GM21576 (cell line): ENCODE results near the gene SYNE1.

Source experiments
- ATAC-seq: cut with Tn5 transposase; IDR thresholded peaks from one replicate; pipeline ENCODE4 v1.9.1; 2021; ENCODE audit warnings: mild to moderate bottlenecking, moderate library complexity; ENCODE audit not compliant: unreplicated experiment

SYNE1 gene

DNA sequence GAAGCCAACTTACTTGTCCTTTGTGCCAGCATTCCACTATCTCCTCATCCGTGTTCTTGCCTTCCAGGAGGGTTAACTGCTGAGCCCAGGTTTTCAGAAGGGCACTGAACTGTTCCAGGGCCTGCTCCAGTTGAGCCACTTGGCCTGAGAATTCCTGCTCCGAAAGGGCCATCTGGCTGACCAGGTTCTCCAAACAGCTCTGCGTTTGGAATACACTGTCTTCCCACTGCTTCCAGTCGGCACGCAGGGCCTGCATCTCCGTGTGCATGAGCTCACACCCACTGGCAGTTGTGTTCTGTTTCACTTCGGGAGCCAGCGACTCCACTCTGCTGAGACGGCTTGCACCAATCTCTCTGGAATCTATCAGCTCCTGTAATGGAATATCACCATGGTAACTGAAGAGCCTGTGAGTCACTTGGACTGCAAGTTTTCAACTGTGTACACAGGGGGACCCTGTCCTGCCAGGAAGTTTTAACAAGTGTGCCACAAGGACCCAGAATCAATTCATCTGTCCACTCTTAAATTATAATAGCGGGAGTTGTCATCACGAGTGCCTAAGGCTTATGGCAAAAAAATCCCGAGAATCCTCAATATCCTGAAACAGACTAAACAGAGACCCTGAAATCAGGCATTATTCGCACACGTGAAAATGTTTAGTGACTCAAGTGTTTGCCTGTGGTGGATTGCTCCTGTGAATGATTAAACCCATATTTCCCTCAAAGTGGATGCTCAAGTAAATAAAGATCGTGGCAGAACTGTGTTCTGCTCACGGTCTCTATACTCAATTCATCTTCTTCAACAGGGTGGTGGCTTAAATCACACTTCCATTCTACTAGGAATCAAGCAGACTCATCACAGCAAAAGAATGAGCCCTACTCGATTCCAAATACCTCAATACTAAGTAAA lies 255.9 kb downstream of the SYNE1 start:
- ATAC-seq: no peak

DNA sequence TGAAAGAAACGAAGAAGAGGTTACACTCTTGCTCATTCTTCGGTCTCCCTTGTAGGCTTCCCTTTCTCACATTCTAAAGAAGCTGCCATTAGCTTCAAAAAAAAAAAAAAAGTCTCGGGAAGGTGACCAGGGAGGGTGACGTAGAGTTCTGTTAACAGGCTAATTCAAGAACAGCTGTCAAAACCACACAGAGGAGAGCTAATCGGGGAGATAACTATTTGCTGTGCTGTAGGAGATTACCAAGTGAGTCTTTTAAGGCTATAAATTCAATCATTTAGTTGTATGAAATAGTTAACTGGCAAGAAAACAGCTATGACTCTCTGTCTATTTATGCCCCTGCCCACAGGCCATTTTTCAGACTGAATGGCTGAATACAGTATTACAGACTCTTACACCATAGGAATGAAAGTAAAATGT lies 256.8 kb downstream of the SYNE1 start:
- no peak for ATAC-seq

DNA sequence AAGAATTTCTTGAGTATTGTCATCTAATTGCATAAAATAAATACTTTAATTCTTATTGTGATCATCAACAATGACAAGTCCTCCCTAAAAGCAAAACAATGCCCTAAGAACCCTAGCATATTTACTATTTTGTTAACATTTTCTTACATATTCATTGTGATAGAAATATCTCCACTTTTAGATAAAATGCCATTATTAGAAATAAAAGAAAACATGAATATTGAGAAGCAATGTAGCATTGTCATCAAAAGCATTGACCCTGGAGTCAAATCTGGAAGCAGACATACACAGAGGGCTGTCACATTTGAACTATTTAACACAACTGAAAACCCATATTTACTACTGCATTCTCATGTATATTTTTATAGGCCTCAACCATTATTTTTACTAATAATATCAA lies 257.7 kb downstream of the SYNE1 start:
- no peak for ATAC-seq

DNA sequence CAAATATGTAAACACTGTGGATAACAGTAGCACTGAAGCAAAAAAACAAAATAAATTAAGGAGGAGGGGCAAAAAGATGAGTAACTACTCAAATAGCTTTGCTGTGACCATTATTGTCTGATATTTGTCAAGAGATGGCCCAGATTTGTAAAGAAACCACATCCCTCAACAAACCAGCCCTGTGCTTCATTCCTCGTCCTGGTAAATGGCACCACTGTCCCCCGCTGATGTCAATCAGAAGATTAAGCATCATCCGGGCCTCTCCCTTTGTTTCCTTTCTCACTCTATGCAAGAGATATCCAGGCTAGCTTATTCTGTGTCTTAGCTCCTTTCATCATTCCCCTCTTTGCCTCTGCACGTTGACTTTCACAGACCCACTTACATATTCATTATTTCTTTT lies 259.0 kb downstream of the SYNE1 start:
- ATAC-seq: no peak

DNA sequence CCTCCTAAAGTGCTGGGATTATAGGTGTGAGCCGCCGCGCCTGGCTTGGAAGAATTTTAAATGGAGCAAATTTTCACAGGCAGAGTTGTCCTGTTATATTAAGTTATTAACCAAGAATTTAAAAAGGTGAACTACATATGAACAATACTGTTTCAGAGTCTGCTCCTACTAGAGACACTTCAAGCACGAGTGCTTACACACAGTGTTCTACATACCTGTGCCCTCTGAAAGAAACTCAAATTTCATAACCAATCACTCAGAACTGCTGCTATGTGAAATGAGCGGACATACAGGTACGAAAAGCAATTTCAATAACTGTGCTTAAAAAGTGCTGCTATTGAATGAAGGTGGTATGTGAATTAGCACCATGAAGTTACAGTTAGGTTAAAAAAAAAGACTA lies 262.0 kb downstream of the SYNE1 start:
- no peak for ATAC-seq

DNA sequence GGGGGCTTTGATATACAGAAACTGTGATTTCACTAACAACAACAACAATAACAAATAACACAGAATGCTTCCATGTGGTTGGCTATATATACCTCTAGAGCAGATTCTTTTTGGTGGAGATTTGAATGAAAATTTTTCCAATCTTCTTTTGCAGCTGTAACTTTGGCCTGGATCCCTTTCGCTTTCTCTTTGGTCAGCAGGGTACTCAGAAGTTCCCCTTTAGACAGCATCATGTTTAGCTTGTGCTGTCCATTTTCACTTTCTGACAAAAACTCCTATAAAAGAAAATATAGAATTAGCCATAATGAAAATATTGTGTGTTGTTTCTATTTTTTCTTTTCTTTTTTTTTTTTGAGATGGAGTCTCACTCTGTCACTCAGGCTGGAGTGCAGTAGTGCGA lies 264.2 kb downstream of the SYNE1 start:
- no peak for ATAC-seq

DNA sequence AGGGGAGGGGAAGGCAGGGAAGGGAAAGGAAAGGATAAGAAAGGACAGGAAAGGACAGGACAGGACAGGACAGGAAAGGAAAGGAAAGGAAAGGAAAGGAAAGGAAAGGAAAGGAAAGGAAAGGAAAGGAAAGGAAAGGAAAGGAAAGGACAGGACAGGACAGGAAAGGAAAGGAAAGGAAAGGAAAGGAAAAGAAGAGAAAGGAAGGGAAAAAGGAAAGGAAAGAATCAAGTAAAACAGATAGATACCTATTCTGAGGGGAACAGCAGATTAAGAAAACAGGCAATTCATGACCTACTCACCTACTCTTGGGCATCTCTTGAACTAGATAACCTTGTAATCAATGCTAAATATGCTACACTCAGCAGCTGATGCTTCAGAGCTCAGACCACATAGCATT lies 265.4 kb downstream of the SYNE1 start:
- no peak for ATAC-seq

DNA sequence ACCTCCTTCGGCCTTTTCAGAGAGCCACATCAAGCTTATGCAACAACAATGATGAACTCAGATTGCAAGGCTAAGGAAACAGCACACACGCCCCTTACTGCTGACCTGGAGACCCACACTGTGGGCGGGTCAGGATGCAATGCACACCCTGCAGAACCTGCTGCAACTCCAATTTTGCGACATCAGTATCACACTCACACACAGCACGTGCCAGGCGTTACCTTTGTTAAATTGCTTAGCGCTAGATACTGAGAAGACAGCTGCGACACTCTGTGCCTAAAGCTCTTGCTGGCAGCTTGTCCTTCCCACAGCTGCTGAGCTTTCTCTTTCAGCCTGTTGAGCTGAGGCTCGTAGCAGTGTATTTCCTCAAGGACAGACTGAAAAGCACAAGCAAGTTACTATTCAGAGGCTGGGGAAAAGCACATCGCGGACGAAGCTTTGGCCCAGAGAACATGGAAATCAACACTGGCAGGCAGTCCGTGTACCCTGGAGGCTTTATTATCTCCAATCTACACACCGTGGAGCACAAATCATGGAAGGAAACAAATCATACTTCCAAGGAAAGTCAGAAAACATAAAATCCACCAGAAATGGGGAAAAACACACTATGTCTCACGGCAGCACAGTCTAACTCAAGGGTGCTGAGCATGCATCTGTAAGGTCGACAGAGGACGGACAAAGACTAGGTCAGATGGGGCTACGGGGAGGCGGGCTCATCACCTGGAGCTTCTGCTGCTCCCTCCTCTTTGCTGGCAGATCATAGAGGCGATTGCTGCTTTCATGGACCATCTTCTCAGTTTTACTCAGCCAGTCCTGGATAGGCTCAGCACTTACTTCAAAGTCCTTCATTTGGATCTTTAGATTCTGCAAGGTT lies 268.2 kb downstream of the SYNE1 start:
- no peak for ATAC-seq

DNA sequence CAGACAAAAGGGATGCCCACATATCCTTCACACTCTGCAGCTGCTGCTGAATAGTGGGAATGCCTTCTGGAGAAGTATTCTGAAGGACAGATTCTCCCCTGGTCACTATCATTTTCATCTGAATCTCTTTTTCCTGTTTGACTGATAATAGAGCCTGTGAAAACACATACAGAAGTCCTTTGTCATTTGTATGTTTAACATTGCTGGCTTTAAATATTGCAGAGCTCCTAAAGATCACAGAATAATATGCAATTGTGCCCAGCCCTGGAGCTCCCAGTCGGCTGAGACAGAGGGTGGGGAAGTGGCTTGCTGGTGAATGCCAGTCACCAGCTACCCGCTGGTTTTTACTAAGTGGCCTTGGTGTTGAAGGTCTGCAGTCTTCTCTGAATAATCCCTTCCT lies 272.3 kb downstream of the SYNE1 start:
- ATAC-seq: no peak

DNA sequence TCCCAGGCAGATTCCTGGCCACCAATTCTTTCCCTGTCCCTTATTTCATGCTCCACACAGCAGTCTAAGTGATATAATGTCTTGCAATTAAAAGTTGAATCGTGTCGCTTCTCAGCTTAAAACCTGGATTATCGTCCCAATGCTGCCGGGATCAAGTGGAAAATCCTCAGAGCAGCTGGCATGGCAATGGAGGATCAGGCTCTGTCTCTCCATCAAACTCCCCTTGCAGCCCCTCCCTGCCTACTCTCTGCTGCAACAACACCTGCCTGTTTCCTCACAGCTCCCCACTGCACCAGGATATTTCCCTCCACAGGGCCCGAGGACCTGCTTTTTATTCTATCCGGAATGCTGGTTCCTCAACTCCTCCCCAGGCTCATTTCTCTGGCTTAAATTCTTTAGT lies 277.1 kb downstream of the SYNE1 start:
- no peak for ATAC-seq

DNA sequence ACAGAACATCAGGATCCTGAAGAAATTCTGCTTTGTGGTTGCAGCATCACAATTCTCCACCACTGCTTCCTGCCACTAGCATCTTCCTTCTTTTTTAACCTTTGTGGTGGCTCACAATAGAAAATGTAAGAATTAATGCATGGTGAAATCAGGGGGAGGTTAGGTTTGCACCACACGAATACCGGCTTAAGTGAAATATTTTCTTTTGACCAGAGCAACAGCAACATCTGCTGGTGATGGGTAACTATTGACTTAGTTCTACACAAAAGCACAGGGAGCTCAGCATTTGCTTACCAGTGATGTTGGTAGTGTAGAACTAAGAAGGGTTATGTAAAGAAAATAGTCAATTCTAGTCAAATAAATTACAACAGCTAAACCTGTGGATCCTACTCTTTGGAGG lies 280.5 kb downstream of the SYNE1 start:
- peak; percentile 61 for ATAC-seq

DNA sequence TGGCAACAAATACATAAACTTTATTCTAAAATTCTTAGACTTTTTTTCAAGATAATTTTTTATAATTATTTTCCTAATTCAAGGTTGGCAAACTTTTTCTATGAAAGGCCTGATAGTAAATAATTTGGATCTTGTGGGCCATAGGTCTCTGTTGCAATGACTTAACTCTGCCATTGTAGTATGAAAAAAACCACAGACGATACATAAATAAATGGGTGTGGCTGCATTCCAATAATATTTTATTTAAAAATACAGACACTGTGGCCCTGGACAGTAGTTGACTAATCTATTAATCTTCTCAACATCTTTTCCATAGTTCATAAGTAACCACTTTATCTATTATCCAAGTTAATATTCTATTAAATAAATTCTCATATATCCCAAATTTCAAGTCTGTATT lies 281.1 kb downstream of the SYNE1 start:
- no peak for ATAC-seq

DNA sequence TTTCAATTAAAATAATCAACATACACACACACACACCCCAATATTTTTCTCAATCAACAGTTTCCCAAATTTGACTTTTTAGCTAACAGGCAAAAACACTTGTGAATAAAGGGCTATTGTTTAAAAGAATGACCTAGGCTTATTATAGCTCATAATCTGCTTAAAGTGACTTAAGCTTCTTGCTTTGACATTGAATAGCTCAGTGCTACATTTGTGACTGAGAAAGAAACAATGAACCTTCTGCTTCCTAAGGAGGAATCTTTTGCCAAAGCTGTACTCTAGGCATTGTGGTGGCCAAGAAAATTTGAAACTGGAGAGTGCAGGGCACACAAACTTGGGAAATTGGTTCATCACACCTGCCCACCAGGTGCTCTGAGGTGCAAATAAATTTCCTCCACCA lies 282.0 kb downstream of the SYNE1 start:
- ATAC-seq: no peak

DNA sequence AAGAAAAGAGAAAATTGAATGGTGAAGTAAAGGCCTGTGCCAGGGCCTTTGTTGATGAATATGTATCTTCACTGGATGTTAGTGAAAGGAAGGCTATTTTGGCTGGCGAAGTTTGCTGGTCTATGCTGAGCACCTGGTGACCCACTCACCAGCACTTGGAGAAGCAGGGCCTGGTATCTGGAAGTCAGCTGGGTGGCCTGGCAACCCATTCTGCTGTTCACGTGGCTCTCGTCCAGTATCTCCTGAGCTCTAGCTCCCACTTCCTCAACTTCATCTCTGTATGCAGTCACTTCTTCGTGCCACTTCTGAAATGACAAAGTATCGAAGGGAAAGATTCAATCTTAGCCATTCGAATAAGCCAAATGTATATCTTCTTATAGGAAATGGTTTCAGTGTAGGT lies 283.7 kb downstream of the SYNE1 start:
- ATAC-seq: no peak

DNA sequence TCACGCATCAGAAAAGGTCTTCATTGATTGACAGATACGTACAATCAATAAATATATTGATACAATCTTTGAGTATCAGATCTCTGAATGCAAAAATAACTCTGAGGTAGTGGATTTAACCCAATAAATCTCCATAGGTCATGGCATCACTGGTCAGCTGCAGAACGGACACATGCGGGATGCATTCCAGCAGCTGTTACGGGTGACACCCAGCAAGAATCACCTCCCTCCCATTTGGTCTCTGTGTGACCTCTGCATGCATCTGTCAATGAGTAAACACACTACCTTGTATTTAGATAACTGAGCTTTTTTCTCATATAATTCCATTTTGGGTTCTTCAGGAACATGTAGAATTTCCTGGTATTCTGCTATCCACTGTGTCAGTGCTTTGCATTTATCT lies 285.4 kb downstream of the SYNE1 start:
- ATAC-seq: no peak

DNA sequence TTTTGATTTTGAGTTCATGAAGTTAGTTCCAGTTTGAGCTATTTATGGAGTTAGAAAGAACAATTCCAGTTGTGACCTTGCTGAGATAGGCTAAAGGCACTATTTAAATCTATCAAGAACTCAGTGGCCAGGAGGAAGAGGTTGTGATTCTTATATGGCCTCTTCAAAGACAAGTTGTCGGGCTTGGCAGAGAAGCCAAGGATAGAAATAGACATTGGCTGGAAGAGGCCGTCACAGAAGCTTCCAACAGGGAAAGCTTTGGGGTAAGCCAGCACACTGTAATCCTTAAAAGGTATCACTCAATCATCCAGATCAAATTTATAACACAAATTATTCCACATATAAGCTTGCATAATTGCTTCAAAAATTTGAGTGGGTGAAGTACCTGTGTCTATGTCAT lies 286.1 kb downstream of the SYNE1 start:
- ATAC-seq: no peak

DNA sequence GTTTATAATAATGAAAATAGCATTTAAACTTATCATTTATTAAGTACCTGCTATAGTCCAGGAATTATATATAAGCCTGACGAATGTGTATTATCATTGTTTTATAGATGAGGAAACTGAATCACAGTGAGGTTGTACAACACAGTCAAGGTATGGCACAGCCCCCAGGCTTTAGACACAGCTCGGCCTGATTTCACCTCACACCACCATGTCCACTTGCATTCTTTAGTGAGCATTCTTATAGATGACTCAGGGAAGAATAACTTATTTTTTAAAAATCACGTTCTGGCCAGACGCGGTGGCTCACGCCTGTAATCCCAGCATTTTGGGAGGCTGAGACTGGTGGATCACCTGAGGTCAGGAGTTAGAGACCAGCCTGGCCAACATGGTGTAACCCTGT lies 289.0 kb downstream of the SYNE1 start:
- no peak for ATAC-seq

DNA sequence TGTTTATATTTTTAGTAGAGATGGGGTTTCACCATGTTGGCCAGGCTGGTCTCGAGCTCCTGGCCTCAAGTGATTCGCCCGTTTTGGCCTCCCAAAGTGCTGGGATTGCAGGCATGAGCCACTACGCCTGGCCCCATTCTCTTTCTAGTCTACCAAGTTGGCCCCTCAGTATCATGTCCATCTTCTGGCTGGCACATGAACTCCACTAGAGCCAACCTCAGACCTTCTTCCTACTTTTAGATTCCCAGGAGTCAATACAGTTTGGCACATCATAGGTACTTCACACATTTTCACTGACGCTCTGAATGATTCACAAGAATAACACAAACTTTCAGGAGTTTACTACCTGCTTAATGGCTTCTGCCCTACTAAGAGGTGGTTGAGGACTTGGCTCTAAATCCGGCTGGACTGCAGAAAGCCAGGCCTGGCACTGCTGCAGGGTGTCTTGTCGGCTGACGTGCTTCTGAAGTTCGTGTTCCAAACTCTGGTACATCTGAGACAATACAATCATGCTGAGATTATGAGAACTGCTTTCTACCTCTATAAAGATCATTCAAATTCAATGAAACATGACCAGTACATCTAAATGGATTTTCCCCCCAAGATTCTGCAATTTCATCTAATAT lies 293.3 kb downstream of the SYNE1 start:
- no peak for ATAC-seq

DNA sequence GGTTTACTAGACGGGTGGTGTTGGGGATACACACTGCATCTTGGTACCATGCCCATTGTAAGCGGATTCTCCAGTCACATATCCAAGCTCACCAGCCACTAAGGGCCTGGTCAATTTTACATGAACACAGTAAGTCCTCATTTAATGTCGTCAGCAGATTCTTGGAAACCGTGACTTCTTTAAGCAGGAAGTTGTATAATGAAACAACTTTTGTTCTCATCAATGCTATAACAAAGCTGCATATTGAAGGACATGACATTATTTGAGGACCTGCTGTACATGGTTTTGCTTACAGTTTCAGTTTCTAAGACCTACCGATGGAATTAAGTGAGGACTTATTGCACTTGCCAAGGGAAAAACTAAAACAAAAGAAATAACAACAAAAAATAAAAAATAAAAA lies 295.6 kb downstream of the SYNE1 start:
- no peak for ATAC-seq

DNA sequence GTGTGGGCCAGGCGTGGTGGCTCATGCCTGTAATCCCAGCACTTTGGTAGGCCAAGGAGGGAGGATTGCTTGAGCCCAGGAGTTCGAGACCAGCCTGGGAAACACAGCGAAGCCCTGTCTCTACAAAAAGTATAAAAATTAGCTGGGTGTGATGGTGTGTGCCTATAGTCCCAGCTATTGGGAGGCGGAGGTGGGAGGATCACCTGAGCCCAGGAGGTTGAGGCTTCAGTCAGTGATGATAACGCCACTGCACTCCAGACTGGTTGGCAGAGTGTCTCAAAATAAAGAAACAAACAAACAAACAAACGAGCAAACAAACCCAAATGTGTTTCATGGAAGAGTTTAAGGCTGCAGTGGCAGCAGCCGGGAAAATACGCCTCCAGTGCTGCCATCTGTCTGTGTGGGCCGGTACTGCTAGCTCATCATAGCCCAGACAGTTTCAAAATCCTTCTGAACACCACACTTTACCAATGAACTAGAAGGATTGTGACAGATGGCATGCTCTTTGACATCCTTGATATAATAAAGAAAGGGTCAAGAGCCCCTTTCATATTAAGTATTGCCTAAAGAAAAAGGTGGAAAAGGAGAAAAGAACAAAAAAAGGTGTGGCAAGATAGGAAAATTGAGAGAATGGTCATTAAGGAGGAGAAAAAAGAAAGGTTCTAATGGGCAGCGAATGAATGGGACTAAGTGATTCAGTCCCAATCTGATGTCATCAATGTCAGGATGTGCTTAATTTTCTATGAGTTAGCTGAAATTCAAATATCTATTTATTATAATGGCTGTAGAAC lies 298.6 kb downstream of the SYNE1 start:
- peak; percentile 89 for ATAC-seq

DNA sequence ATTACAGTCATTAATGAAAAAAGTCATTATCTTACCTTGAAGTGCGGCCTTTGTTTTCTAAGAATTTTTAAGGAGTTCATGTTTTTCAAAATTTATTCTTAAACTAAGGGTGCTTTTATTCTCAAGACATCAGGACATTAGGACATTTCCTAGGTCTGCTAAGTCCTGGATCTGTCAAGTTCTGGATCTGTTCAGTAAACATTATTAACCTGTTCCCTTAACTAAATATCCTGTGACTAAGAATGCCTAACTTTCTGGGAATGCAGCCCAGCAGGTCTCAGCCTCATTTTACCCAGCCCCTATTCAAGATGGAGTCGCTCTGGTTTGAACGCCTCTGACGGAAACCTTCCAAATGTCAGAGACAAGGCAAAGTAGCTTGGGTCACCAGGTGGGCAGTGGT lies 302.6 kb downstream of the SYNE1 start:
- no peak for ATAC-seq
